Panc1 (cell line): ENCODE data around the gene B9D2.
A peak's percentile ranks its signal among the peaks of the same experiment; 100 is the strongest.

ENCODE experiments used
- POLR2AphosphoS5 ChIP-seq: IDR thresholded peaks from 2 replicates; pipeline ENCODE4 v1.6.1; 2012; ENCODE audit warnings: mild to moderate bottlenecking, low read depth, low read length, moderate library complexity
- SIN3A ChIP-seq: IDR thresholded peaks from 2 replicates; pipeline ENCODE4 v1.6.1; 2012; ENCODE audit warnings: low read depth, mild to moderate bottlenecking, low read length, moderate library complexity, borderline replicate concordance; ENCODE audit not compliant: insufficient read depth
- TCF7L2 ChIP-seq: IDR thresholded peaks from 2 replicates; pipeline ENCODE4 v1.6.1; 2011; ENCODE audit warnings: mild to moderate bottlenecking, low read depth, low read length, inconsistent platforms
- TF ChIP-seq, protein P1 (sequence below): fragments of 450-650 bp; IDR thresholded peaks from 2 replicates; pipeline ENCODE4 v1.5.1; 2017; ENCODE audit warnings: mild to moderate bottlenecking
- TF ChIP-seq, protein P2 (sequence below), 2 experiments: IDR thresholded peaks; 2 replicates each; pipeline ENCODE4 v1.6.1; 2011 to 2012; ENCODE audit warnings: low read depth in 2 of 2, control low read depth in 1 of 2, low read length in 1 of 2, mild to moderate bottlenecking in 1 of 2, moderate library complexity in 1 of 2; ENCODE audit not compliant: insufficient read depth in 1 of 2

- TF ChIP-seq, protein P1, sequence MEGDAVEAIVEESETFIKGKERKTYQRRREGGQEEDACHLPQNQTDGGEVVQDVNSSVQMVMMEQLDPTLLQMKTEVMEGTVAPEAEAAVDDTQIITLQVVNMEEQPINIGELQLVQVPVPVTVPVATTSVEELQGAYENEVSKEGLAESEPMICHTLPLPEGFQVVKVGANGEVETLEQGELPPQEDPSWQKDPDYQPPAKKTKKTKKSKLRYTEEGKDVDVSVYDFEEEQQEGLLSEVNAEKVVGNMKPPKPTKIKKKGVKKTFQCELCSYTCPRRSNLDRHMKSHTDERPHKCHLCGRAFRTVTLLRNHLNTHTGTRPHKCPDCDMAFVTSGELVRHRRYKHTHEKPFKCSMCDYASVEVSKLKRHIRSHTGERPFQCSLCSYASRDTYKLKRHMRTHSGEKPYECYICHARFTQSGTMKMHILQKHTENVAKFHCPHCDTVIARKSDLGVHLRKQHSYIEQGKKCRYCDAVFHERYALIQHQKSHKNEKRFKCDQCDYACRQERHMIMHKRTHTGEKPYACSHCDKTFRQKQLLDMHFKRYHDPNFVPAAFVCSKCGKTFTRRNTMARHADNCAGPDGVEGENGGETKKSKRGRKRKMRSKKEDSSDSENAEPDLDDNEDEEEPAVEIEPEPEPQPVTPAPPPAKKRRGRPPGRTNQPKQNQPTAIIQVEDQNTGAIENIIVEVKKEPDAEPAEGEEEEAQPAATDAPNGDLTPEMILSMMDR: peak; percentile 90
- TF ChIP-seq, protein P2, sequence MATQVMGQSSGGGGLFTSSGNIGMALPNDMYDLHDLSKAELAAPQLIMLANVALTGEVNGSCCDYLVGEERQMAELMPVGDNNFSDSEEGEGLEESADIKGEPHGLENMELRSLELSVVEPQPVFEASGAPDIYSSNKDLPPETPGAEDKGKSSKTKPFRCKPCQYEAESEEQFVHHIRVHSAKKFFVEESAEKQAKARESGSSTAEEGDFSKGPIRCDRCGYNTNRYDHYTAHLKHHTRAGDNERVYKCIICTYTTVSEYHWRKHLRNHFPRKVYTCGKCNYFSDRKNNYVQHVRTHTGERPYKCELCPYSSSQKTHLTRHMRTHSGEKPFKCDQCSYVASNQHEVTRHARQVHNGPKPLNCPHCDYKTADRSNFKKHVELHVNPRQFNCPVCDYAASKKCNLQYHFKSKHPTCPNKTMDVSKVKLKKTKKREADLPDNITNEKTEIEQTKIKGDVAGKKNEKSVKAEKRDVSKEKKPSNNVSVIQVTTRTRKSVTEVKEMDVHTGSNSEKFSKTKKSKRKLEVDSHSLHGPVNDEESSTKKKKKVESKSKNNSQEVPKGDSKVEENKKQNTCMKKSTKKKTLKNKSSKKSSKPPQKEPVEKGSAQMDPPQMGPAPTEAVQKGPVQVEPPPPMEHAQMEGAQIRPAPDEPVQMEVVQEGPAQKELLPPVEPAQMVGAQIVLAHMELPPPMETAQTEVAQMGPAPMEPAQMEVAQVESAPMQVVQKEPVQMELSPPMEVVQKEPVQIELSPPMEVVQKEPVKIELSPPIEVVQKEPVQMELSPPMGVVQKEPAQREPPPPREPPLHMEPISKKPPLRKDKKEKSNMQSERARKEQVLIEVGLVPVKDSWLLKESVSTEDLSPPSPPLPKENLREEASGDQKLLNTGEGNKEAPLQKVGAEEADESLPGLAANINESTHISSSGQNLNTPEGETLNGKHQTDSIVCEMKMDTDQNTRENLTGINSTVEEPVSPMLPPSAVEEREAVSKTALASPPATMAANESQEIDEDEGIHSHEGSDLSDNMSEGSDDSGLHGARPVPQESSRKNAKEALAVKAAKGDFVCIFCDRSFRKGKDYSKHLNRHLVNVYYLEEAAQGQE (IDR thresholded peaks at IDR 0.05; ENCODE audit: insufficient read depth in 1 of 2, low read depth in 2 of 2, low read length in 1 of 2): no peak
- TF ChIP-seq POLR2AphosphoS5 (peak; percentile 54), SIN3A (peak; percentile 59; the same call in 1 of the 2 replicates), TCF7L2 (no peak)
These were observed 10.2 kb downstream of the B9D2 start, which contains the start of gene TGFB1 for GRCh38 chr19:41353466-41354342.
